Heart left ventricle (tissue), 16 donors: ENCODE data around the gene MAPK8IP3. TPM values are rescaled to one million over a fixed set of nuclear protein-coding genes. Genes with fewer than 3 reads are reported as not detected.
"Not testable (repeated sequence)": the region's sequence is repeated elsewhere in the genome, so short reads cannot be mapped to it uniquely, and the experiment has no call there.

Experiments used
- ATAC-seq, 4 donors: fragments of 200-7000 bp; cut with Tn5 transposase; one replicate each; pipeline ENCODE4 v1.9.1; 2020 to 2022; ENCODE audit warnings: moderate library complexity in 4 of 4, mild to moderate bottlenecking in 3 of 4, moderate number of reproducible peaks in 1 of 4
- DNase-seq, 5 donors: peaks; one replicate each; pipeline ENCODE4 v3.0.0-alpha.2; 2020
- H3K27ac ChIP-seq, 12 donors: fragments of 200-600 bp; sonication (generic) in 4 of 12; one replicate each; pipeline versions ENCODE4 v1.5.0 to v1.8.0; 2016 to 2022; ENCODE audit warnings: mild to moderate bottlenecking in 2 of 12
- H3K27me3 ChIP-seq, 9 donors: fragments of 200-600 bp; sonication (generic) in 2 of 9; one replicate each; pipeline versions ENCODE4 v1.5.1 to v1.8.0; 2016 to 2022; ENCODE audit warnings: mild to moderate bottlenecking in 3 of 9
- H3K36me3 ChIP-seq, 9 donors: fragments of 200-600 bp; sonication (generic) in 2 of 9; one replicate each; pipeline versions ENCODE4 v1.5.0 to v1.8.0; 2018 to 2022; ENCODE audit warnings: mild to moderate bottlenecking in 2 of 9
- H3K4me1 ChIP-seq, 12 donors: fragments of 200-600 bp; sonication (generic) in 4 of 12; one replicate each; pipeline versions ENCODE4 v1.5.0 to v1.8.0; 2016 to 2022; ENCODE audit warnings: mild to moderate bottlenecking in 3 of 12
- H3K4me3 ChIP-seq, 12 donors: fragments of 200-600 bp; sonication (generic) in 4 of 12; one replicate each; pipeline versions ENCODE4 v1.5.0 to v1.8.0; 2017 to 2022; ENCODE audit warnings: mild to moderate bottlenecking in 9 of 12, moderate library complexity in 4 of 12
- H3K9me3 ChIP-seq, 12 donors: fragments of 200-600 bp; sonication (generic) in 4 of 12; one replicate each; pipeline versions ENCODE4 v1.5.0 to v1.8.0; 2016 to 2022; ENCODE audit warnings: mild to moderate bottlenecking in 1 of 12
- CTCF ChIP-seq, 12 donors: fragments of 200-600 bp; sonication (generic) in 4 of 12; IDR thresholded peaks; one replicate each; pipeline versions ENCODE4 v1.5.0 to v1.8.0; 2018 to 2022; ENCODE audit warnings: antibody characterized with exemption in 12 of 12, mild to moderate bottlenecking in 5 of 12
- POLR2A ChIP-seq, 2 donors: fragments of 450-650 bp; IDR thresholded peaks; one replicate each; pipeline ENCODE4 v1.6.1; 2017; ENCODE audit warnings: antibody characterized with exemption in 2 of 2, mild to moderate bottlenecking in 2 of 2, moderate library complexity in 2 of 2
- WGBS, 4 donors: extraction: QIAGEN DNeasy Blood & Tissue Kit in 2 of 4; methylation state at CpG; one replicate each; pipeline versions ENCODE4 v1.1.5 to v1.1.7; 2013 to 2018; 5-methylcytosine and 5-hydroxymethylcytosine counted together
- intact Hi-C, 10 donors: fragments of 100-400 bp; cut with DNase I; formaldehyde crosslinking; loops; one replicate each; pipeline versions ENCODE4 v1.11.1 to v1.14.2; 2022
- polyA plus RNA-seq, 2 donors: library from polyadenylated mRNA; stranded (reverse); fragments of 200-250 nt; gene quantifications; one replicate each; pipeline ENCODE4 v1.2.3, GENCODE V29; 2013
- total RNA-seq, 9 donors: library from RNA; depleted of rRNA in 2 of 9; stranded (reverse); fragments of >200 nt in 2 of 9; fragmentation: NEBNext Ultra II Directional in 3 of 9; extraction: Animal tissue kit (Norgen Biotek cat#: 25700) in 3 of 9; gene quantifications; one replicate each; pipeline versions ENCODE4 v1.1.0 to v1.2.4, GENCODE V29; 2016 to 2023
- donor health status: ischemic (EF 13 %, LVEDD 7.1; RV severe dilation, severe dysfunction).
- donor health status: healthy with polysubstance abuse.
- donor health status: DM: no; HTN: yes; CAD: no.
- donor health status: DM: no; HTN: no; CAD: no.
- donor health status: ischemic (EF 25% LVEDD 6.9; RV normal size, moderate dysfunction).
- donor health status: ischemic (EF 25% LVEDD 5.7; RV mildly dilated, moderate dysfunction).
- donor health status: healthy.
- donor health status: DM: yes; HTN: yes; CAD: no.
- donor health status: ischemic (EF 35%, LVEDD 5.7; RV mildly dilated, moderate dysfunction).
- donor health status: nonischemic (EF 11% LVEDD 7.7; RV severe dilation, severe dysfunction).
- donor health status: DM: yes; HTN: yes; CAD: no.
- donor health status: PGD.
- donor health status: ischemic (EF 29% LVEDD 5.4; RV normal size, mild dysfunction).
- donor health status: nonischemic (EF 23%, LVEDD 6.1; RV moderate dilation, normal function).

The MAPK8IP3 gene
- total and polyA plus RNA-seq, 11 donors = 29.5 to 71.3 (median 63.1) TPM

- ATAC-seq (peak in 1 of 4 donors; percentile 16), DNase-seq (no peak)
- Histone ChIP-seq H3K9me3 (peaks cover 0 to 7% (median 0%) of the 10 kb centered on the region in 12 donors), H3K36me3 (peaks cover 0 to 30% (median 9%) of the 10 kb centered on the region in 9 donors), H3K4me1 (no peaks in the 10 kb centered on the region), H3K27ac (no peak within 1 kb of the TSS), H3K27me3 (no peaks in the 10 kb centered on the region), H3K4me3 (no peak within 1 kb of the TSS)
- intact Hi-C loops = no loop called here
- 43 to 67% (median 60%) methylated on average over 9 to 28 of the region's 28 CpGs for WGBS, 4 donors
- TF ChIP-seq CTCF (IDR thresholded peaks at IDR 0.05) (no peak), POLR2A (IDR thresholded peaks at IDR 0.05) (no peak)
Observed at GRCh38 chr16:1793578-1794220, 87.7 kb downstream of the MAPK8IP3 start, which contains the start of gene IGFALS. IGFALS (minus strand) TSS chr16:1793705; CDS start chr16:1793652, 53 bp downstream.

- H3K4me3 ChIP-seq = no peak overlapping the region
- peaks cover 0 to 23% (median 3%) of the 10 kb centered on the region in 9 donors for H3K36me3 ChIP-seq
- no peak for TF ChIP-seq POLR2A (IDR thresholded peaks at IDR 0.05)
- TF ChIP-seq CTCF (IDR thresholded peaks at IDR 0.05) = no peak
- H3K27me3 ChIP-seq = no peaks in the 10 kb centered on the region
- no peak overlapping the region for H3K27ac ChIP-seq
- DNase-seq = peak in 4 of 5 donors; percentile 7 to 26 (median 22)
- peaks cover 0 to 7% (median 0%) of the 10 kb centered on the region in 12 donors for H3K9me3 ChIP-seq
- ATAC-seq = peak in 1 of 4 donors; percentile 21
- 56 to 87% (median 65%) methylated on average over 6 to 18 of the region's 18 CpGs for WGBS, 4 donors
- no peaks in the 10 kb centered on the region for H3K4me1 ChIP-seq
- intact Hi-C loops = no loop called here
Observed at GRCh38 chr16:1794221-1794871, 88.4 kb downstream of the MAPK8IP3 start.

- H3K27ac ChIP-seq = no peak overlapping the region
- intact Hi-C loops = no loop called here
- 84 to 89% (median 87%) methylated on average over 14 to 32 of the region's 32 CpGs for WGBS, 4 donors
- H3K9me3 ChIP-seq = peaks cover 0 to 7% (median 0%) of the 10 kb centered on the region in 12 donors
- TF ChIP-seq POLR2A (IDR thresholded peaks at IDR 0.05) (no peak), CTCF (IDR thresholded peaks at IDR 0.05) (no peak)
- H3K27me3 ChIP-seq = no peaks in the 10 kb centered on the region
- DNase-seq (peak in 1 of 5 donors; percentile 22), ATAC-seq (no peak)
- H3K4me1 ChIP-seq = no peaks in the 10 kb centered on the region
- H3K36me3 ChIP-seq = peaks cover 0 to 17% (median 0%) of the 10 kb centered on the region in 9 donors
- H3K4me3 ChIP-seq = no peak overlapping the region
Observed at GRCh38 chr16:1794908-1795666, 89.1 kb downstream of the MAPK8IP3 start.

GRCh38 chr16:1799263-1799662 is 93.3 kb downstream of the MAPK8IP3 start:
- H3K4me3 ChIP-seq, H3K36me3 ChIP-seq, intact Hi-C loops, H3K27ac ChIP-seq, H3K27me3 ChIP-seq, DNase-seq, H3K4me1 ChIP-seq, H3K9me3 ChIP-seq, ATAC-seq: not testable (repeated sequence)
- 70 to 88% (median 83%) methylated on average over 4 to 5 of the region's 5 CpGs for WGBS, 4 donors
